Ovary (tissue), 9 donors: ENCODE results near the gene YTHDF2. TPM values are rescaled to one million over a fixed set of nuclear protein-coding genes. Genes with fewer than 3 reads are reported as not detected.
"Not testable (repeated sequence)": the region's sequence is repeated elsewhere in the genome, so short reads cannot be mapped to it uniquely, and the experiment has no call there.

Experiments used
- DNase-seq, 5 donors: peaks; one replicate each; pipeline ENCODE4 v3.0.0-alpha.2; 2019 to 2020
- H3K27ac ChIP-seq, 2 donors: fragments of 200-600 bp; one replicate each; pipeline versions ENCODE4 v1.5.1 to v1.8.0; 2019 to 2022
- H3K27me3 ChIP-seq: fragments of 200-600 bp; one replicate; pipeline ENCODE4 v1.8.0; 2022
- H3K36me3 ChIP-seq: fragments of 200-600 bp; sonication (generic); one replicate; pipeline ENCODE4 v1.5.1; 2019
- H3K4me1 ChIP-seq: one replicate; pipeline ENCODE4 v1.8.1; 2013; ENCODE audit warnings: mild to moderate bottlenecking, moderate library complexity; ENCODE audit not compliant: insufficient read depth
- H3K4me3 ChIP-seq: fragments of 200-600 bp; sonication (generic); one replicate; pipeline ENCODE4 v1.5.1; 2017
- H3K9me3 ChIP-seq, 2 donors: fragments of 200-600 bp in 1 of 2; sonication (generic) in 1 of 2; one replicate each; pipeline versions ENCODE4 v1.5.1 to v1.8.1; 2013 to 2019; ENCODE audit warnings: mild to moderate bottlenecking in 1 of 2, moderate library complexity in 1 of 2
- EP300 ChIP-seq: sonication (generic); formaldehyde crosslinking; IDR thresholded peaks from one replicate; pipeline ENCODE4 v1.6.1; 2017; ENCODE audit warnings: antibody characterized with exemption
- POLR2A ChIP-seq: fragments of 450-650 bp; IDR thresholded peaks from one replicate; pipeline ENCODE4 v1.6.1; 2017; ENCODE audit warnings: antibody characterized with exemption, mild to moderate bottlenecking, moderate library complexity
- WGBS, 3 donors: extraction: QIAGEN DNeasy Blood & Tissue Kit in 1 of 3; methylation state at CpG; one replicate each; pipeline versions ENCODE4 v1.1.5 to v1.1.7; 2013 to 2017; 5-methylcytosine and 5-hydroxymethylcytosine counted together
- intact Hi-C, 4 donors: fragments of 100-400 bp; cut with DNase I; formaldehyde crosslinking; loops; one replicate each; pipeline versions ENCODE4 v1.11.0 to v1.15.1; 2022 to 2023
- polyA plus RNA-seq, 2 donors: library from polyadenylated mRNA; stranded (reverse); fragments of 200-250 nt in 1 of 2; fragments of 350-450 nt in 1 of 2; fragmentation: Illumina TruSeq in 1 of 2; extraction: RNeasy Lipid Tissue Mini Kit (QIAGEN cat#74804) in 1 of 2; gene quantifications; one replicate each; pipeline ENCODE4 v1.2.3, GENCODE V29; 2013 to 2014
- total RNA-seq, 7 donors: library from RNA; depleted of rRNA in 2 of 7; stranded (reverse); fragments of >200 nt in 2 of 7; fragmentation: NEBNext Ultra II Directional in 3 of 7; extraction: Animal tissue kit (Norgen Biotek cat#: 25700) in 3 of 7; gene quantifications; one replicate each; pipeline versions ENCODE4 v1.1.0 to v1.2.4, GENCODE V29; 2016 to 2023
- TF ChIP-seq, protein P1 (sequence below), 3 donors: fragments of 450-650 bp in 2 of 3; fragments of 200-600 bp in 1 of 3; IDR thresholded peaks; one replicate each; pipeline versions ENCODE4 v1.5.1 to v1.8.0; 2016 to 2022; ENCODE audit warnings: antibody characterized with exemption in 3 of 3, mild to moderate bottlenecking in 1 of 3
- donor health status: DM: no; HTN: no; CAD: no; lungs with moderate emphysema.
- donor health status: DM: no; HTN: no; CAD: no.
- donor health status: Bipolar disorder and iron deficiency.
- donor health status: DM: yes; HTN: yes; CAD: no.
- donor health status: DM: no; HTN: no; CAD: no.
- donor health status: DM: yes; HTN: yes; CAD: no.

Gene YTHDF2
- total and polyA plus RNA-seq, 9 donors, result 25.8 to 70.2 (median 54.8) TPM

DNA sequence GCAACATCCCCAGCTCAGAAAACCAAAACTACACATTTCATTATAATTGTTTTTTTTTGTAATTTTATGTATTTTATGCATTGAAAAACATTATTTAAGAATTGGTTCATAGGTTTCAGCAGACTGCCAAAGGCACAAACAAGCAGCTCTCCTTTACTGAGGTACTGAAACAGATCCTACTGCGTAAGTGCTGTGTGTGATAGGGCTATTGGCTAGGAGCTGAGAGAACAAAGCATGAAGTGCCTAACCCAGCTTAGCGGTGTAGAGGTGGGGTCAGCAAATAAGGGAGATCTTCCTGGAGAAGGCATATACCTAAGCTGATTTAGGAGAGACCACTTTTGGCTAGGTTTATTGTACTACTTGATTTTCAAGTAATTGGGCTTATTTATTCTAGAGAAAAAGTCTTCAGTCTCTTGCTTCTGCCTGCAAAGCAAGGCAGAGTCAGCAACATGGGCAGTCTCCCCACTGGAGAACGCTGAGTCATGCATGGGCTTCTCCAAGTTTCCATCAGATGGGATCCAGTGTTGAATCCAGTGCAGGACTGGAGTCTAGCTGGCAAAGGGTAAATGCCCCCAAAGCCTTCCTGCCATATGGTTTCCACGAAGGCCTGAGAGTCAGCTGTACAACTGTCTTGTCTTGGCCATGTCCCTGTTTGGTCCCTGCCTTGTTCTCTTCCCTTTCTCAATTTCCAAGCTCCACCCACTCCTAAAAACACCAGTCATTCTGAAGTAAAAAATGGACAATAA, 18.0 kb upstream of the YTHDF2 start:
- Histone ChIP-seq H3K36me3 (no peaks in the 10 kb centered on the region), H3K4me3 (no peak overlapping the region), H3K27me3 (no peaks in the 10 kb centered on the region), H3K27ac (no peak overlapping the region), H3K4me1 (no peaks in the 10 kb centered on the region), H3K9me3 (no peaks in the 10 kb centered on the region)
- 71 to 81% (median 75%) methylated on average over 4 of the region's 4 CpGs for WGBS, 3 donors
- TF ChIP-seq, protein P1, sequence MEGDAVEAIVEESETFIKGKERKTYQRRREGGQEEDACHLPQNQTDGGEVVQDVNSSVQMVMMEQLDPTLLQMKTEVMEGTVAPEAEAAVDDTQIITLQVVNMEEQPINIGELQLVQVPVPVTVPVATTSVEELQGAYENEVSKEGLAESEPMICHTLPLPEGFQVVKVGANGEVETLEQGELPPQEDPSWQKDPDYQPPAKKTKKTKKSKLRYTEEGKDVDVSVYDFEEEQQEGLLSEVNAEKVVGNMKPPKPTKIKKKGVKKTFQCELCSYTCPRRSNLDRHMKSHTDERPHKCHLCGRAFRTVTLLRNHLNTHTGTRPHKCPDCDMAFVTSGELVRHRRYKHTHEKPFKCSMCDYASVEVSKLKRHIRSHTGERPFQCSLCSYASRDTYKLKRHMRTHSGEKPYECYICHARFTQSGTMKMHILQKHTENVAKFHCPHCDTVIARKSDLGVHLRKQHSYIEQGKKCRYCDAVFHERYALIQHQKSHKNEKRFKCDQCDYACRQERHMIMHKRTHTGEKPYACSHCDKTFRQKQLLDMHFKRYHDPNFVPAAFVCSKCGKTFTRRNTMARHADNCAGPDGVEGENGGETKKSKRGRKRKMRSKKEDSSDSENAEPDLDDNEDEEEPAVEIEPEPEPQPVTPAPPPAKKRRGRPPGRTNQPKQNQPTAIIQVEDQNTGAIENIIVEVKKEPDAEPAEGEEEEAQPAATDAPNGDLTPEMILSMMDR (IDR thresholded peaks at IDR 0.05), result no peak
- no peak for TF ChIP-seq POLR2A
- TF ChIP-seq EP300, result no peak
- DNase-seq, result no peak
- intact Hi-C loops, result no loop called here

DNA sequence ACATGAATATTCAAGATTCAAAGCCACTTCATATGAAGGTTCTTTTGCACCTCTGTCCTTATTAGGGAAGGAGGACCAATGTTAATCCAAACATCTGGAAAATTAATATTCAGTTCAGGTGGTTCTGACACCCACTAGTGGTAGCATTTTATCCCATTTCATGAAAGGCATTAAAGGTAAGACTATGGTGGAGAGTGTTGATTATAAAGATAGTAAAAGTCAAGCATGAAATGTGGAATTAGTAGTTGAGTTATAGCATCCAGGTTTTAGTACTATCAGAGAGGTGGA, 17.5 kb upstream of the YTHDF2 start:
- TF ChIP-seq, protein P1 (IDR thresholded peaks at IDR 0.05), result no peak
- TF ChIP-seq EP300, result no peak
- TF ChIP-seq POLR2A, result no peak
- Histone ChIP-seq H3K9me3 (no peaks in the 10 kb centered on the region), H3K36me3 (no peaks in the 10 kb centered on the region), H3K4me3 (no peak overlapping the region), H3K27me3 (no peaks in the 10 kb centered on the region), H3K27ac (no peak overlapping the region), H3K4me1 (no peaks in the 10 kb centered on the region)
- no peak for DNase-seq
- intact Hi-C loops, result no loop called here

DNA sequence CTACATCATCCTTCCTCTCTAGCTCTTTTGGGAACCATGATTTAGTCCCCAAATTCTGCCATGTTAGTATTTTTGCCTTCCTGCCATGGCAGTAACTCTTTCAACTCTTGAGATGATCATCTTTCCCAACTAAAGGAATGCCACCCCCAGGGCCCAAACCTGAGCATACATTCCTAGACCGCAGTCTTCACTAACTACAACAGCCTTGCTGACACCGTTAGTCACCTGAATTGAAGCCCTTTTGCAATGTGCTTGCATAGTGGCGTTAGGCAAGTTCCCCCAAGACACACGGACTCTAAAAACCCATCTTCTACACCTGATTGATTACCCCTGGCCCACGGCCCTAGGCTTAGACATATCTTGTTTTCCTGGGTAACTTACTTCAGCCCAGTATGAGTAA, 16.4 kb upstream of the YTHDF2 start:
- H3K27me3 ChIP-seq, result no peaks in the 10 kb centered on the region
- H3K4me1 ChIP-seq, result no peaks in the 10 kb centered on the region
- intact Hi-C loops, result no loop called here
- TF ChIP-seq EP300 (no peak), POLR2A (no peak)
- TF ChIP-seq, protein P1 (IDR thresholded peaks at IDR 0.05), result no peak
- no peaks in the 10 kb centered on the region for H3K36me3 ChIP-seq
- no peaks in the 10 kb centered on the region for H3K9me3 ChIP-seq
- DNase-seq, result no peak
- 76 to 81% (median 77%) methylated on average over 5 of the region's 5 CpGs for WGBS, 3 donors
- H3K27ac ChIP-seq, result no peak overlapping the region
- no peak overlapping the region for H3K4me3 ChIP-seq

DNA sequence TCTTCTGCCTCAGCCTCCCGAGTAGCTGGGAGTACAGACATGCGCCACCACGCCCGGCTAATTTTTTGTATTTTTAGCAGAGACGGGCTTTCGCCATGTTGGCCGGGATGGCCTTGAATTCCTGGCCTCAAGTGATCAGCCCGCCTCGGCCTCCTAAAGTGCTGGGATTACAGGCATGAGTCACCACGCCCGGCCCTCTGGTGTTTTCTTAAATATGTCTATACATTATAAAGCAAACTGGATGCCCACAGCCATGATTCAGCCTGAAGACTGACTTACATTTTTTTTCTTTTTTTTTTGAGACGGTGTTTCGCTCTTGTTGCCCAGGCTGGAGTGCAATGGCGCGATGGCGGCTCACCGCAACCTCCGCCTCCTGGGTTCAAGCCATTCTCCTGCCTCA, 14.8 kb upstream of the YTHDF2 start:
- intact Hi-C loops, DNase-seq, H3K27ac ChIP-seq, H3K4me3 ChIP-seq, H3K36me3 ChIP-seq, H3K27me3 ChIP-seq, H3K4me1 ChIP-seq, H3K9me3 ChIP-seq: not testable (repeated sequence)
- 88 to 90% (median 89%) methylated on average over 18 of the region's 18 CpGs for WGBS, 3 donors

DNA sequence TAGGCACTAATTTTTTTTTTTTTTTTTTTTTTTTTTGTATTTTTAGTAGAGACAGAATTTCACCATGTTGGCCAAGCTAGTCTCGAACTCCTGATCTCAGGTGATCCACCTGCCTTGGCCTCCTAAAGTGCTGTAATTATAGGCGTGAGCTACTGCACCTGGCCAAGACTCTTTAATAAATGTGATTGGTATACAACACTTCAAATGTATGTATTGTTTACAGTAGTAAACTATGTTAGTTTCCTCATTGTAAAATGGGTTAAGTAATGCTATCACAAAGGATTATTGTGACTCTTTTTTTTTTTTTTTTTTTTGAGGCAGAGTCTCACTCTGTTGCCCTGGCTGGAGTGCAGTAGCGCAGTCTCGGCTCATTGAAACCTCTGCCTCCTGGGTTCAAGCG, 11.4 kb upstream of the YTHDF2 start:
- WGBS, 3 donors, result 91 to 93% (median 91%) methylated on average over 5 of the region's 5 CpGs
- not testable (repeated sequence) for H3K27me3 ChIP-seq

More for the DNA sequence above, 11.4 kb upstream of the YTHDF2 start:
- DNase-seq, H3K36me3 ChIP-seq, H3K4me1 ChIP-seq, H3K4me3 ChIP-seq, intact Hi-C loops, H3K9me3 ChIP-seq, H3K27ac ChIP-seq: not testable (repeated sequence)
